Skeletal muscle cell (primary cell): ENCODE measurements around the gene CBX6.

Experiments
- DNase-seq: peaks from one replicate; pipeline ENCODE4 v3.0.0-alpha.2; 2010; ENCODE audit warnings: low read depth
- H3K4me3 ChIP-seq: 2 replicates; pipeline ENCODE4 v1.5.1; 2011; ENCODE audit warnings: low read depth, mild to moderate bottlenecking, control low read depth, low read length, moderate library complexity

Gene CBX6

DNA sequence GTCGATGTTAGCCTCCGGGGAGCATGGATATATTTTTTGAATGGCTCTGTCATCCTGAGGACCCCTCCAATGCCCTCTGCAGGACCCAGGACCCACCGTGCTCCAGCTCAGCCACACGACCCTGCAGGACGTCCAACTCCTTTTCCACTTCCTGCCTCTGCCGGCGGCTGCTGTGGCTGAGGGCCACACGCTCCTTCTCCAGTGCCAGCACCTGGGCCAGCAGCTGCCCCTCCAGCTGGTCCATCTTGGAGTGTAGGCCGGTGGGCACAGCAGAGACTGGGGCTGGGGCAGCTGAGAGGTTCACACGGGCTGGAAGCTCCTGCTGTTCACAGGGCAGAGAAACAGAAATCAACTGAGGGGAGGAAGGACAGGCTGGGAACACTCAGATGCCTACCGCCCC is 43.8 kb downstream of the CBX6 start:
- no peak overlapping the region for H3K4me3 ChIP-seq
- DNase-seq = no peak

DNA sequence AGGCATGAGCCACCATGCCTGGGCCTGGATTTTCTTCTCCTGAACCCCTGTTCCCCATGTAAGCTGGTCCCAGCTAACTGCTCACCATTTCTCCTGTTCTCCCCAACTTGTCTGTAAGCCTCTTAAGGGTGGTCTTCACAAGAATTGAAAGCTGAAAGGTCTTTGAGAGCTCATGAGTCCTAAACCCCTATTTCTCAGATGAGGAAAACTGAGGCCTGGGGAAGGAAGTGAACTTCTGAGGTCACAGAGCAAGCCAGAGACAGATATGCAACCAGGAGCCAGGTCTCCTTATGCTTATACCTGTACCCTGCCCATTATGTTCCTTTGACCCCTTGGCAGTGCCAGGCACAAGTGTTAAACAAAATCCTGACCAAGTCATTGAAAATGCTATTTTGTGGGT is 44.5 kb downstream of the CBX6 start:
- no peak overlapping the region for H3K4me3 ChIP-seq
- no peak for DNase-seq

DNA sequence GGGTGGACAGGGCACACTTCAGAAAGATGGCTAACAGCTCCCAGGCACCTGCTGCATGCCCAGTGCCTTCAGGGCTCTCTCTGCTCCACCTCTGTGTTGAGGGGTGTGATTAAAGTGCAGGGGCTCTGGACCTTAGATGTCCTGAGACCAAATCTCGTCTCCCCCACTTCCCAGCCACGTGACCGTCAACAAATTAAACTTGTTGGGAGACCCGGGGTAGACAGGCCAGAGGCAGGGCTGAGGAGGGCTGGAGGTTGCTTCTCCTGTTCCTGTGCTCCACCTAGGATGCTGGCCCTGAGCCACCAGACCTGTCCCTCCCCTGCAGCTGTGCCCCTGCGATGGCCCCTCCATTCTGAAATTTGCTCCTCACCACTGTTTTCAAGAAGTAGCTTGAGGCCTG is 45.2 kb downstream of the CBX6 start:
- DNase-seq = no peak
- H3K4me3 ChIP-seq = no peak overlapping the region

DNA sequence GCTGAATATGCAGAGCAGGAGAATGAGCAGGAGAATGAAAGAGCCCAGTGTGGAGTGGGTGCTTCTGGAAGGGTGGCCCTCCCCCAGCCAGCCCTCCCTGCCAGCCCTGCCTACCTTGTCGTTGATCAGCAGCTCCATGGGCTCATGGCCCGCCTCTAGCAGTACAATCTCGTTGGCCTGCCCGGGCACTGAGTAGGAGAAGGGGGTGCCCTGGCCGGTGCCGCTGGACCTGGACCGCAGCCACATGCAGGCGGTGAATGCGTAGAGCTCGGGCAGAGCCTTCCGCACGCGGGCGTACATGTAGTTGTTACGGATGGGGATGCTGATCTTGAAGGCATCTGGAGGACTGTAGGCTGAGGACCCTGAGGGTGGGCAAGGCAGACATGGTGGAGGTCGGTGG is 45.6 kb downstream of the CBX6 start:
- H3K4me3 ChIP-seq = no peak overlapping the region
- DNase-seq = no peak

GRCh38 chr22:38824585-38824984 is 47.4 kb downstream of the CBX6 start:
- no peak overlapping the region for H3K4me3 ChIP-seq
- peak; percentile 28 for DNase-seq

- no peak overlapping the region for H3K4me3 ChIP-seq
- no peak for DNase-seq
Measured at GRCh38 chr22:38823637-38824036, 48.4 kb downstream of the CBX6 start.

DNA sequence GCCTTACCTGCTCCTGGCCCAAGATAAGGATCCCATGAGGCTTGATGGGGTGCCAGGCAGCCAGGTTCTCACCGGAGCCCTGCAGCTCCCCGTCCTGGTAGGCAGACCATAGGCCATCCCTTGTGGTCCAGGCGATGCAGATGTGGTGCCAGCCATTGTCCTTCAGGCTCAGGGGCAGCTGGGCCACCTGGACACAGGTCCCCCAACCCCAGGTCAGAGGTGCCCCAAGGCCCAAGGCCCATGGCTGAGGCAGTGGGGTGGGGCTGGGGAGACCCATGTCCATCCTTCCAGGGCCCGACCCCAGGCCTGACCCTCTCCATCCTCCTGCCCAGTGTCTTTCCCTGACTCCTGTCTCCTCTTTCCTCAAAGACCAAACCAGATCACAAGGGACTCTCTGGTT is 48.9 kb downstream of the CBX6 start:
- no peak for DNase-seq
- no peak overlapping the region for H3K4me3 ChIP-seq

GRCh38 chr22:38820020-38820419 is 52.0 kb downstream of the CBX6 start:
- no peak for DNase-seq
- H3K4me3 ChIP-seq = no peak overlapping the region

GRCh38 chr22:38819387-38819940 is 52.6 kb downstream of the CBX6 start:
- DNase-seq = no peak
- H3K4me3 ChIP-seq = no peak overlapping the region

- H3K4me3 ChIP-seq = no peak overlapping the region
- DNase-seq = no peak
Measured at GRCh38 chr22:38817196-38817595, 54.8 kb downstream of the CBX6 start.

DNA sequence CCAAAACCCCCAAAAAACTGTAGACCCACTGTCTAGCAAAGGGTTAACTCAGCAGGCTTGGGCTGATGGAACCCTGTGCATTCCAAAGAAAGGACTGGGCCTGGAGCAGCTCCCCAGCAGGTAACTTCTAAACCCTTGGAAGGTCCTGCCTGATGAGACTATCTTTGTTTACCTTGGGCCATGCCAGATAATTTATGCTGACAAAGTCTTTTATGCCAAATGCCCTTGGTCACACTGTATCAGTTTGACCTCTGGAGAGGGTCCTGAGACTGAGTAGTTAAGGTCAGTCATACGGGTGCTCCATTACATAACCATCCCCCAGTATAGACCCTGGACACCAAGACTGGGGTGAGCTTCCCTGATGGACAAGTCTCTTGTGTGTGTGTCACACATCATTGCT is 56.2 kb downstream of the CBX6 start:
- no peak overlapping the region for H3K4me3 ChIP-seq
- no peak for DNase-seq
